CD14-positive monocyte (primary cell): Measurements from ENCODE around the gene AIRE. TPM values are rescaled to one million over a fixed set of nuclear protein-coding genes. Genes with fewer than 3 reads are reported as not detected.

Experiments
- DNase-seq, 3 donors: peaks; one replicate each; pipeline ENCODE4 v3.0.0-alpha.2; 2011 to 2022
- H2AFZ ChIP-seq: 2 replicates; pipeline ENCODE4 v1.6.0; 2012; ENCODE audit warnings: mild to moderate bottlenecking, low read depth, low read length, inconsistent platforms; ENCODE audit not compliant: insufficient read depth, poor library complexity, severe bottlenecking
- H3K27ac ChIP-seq, 2 donors: 1 replicate in 1 of 2; 2 replicates in 1 of 2; pipeline ENCODE4 v1.5.1; 2012 to 2013; ENCODE audit warnings: low read length in 2 of 2, control low read depth in 1 of 2, inconsistent platforms in 1 of 2, low read depth in 1 of 2, mild to moderate bottlenecking in 1 of 2
- H3K27me3 ChIP-seq, 2 donors: one replicate each; pipeline versions ENCODE4 v1.6.0 to v1.6.1; 2011 to 2013; ENCODE audit warnings: low read length in 2 of 2; ENCODE audit not compliant: control insufficient read depth in 2 of 2, insufficient read depth in 2 of 2
- H3K36me3 ChIP-seq, 2 donors: replicated peaks in 1 of 2; 1 replicate in 1 of 2; 2 replicates in 1 of 2; pipeline versions ENCODE4 v1.5.1 to v1.6.1; 2012 to 2013; ENCODE audit warnings: low read length in 2 of 2, control low read depth in 1 of 2, inconsistent platforms in 1 of 2, mild to moderate bottlenecking in 1 of 2; ENCODE audit not compliant: insufficient read depth in 2 of 2, control insufficient read depth in 1 of 2
- H3K4me1 ChIP-seq, 2 donors: 1 replicate in 1 of 2; 2 replicates in 1 of 2; pipeline versions ENCODE4 v1.5.1 to v1.6.1; 2012 to 2013; ENCODE audit warnings: low read length in 2 of 2, control low read depth in 1 of 2, inconsistent platforms in 1 of 2, mild to moderate bottlenecking in 1 of 2, moderate library complexity in 1 of 2; ENCODE audit not compliant: insufficient read depth in 2 of 2, control insufficient read depth in 1 of 2
- H3K4me2 ChIP-seq: replicated peaks from 2 replicates; pipeline ENCODE3; 2012; ENCODE audit warnings: low read length, moderate library complexity, mild to moderate bottlenecking; ENCODE audit not compliant: poor library complexity, severe bottlenecking; ENCODE audit errors: extremely low read depth
- H3K4me3 ChIP-seq, 3 experiments: fragments of 200-600 bp in 1 of 3; sonication (generic) in 1 of 3; replicated peaks in 1 of 3; 1 replicate in 2 of 3; 2 replicates in 1 of 3; pipeline ENCODE4 v1.5.1; 2011 to 2013; ENCODE audit warnings: low read length in 3 of 3, mild to moderate bottlenecking in 3 of 3, control low read depth in 2 of 3, low read depth in 2 of 3, inconsistent platforms in 1 of 3, moderate library complexity in 1 of 3
- H3K79me2 ChIP-seq: 2 replicates; pipeline ENCODE4 v1.6.0; 2012; ENCODE audit warnings: mild to moderate bottlenecking, control low read depth, inconsistent platforms, low read length, moderate library complexity; ENCODE audit not compliant: insufficient read depth
- H3K9ac ChIP-seq: 2 replicates; pipeline ENCODE4 v1.6.0; 2017; ENCODE audit warnings: low read length, mild to moderate bottlenecking; ENCODE audit not compliant: insufficient read depth, poor library complexity, severe bottlenecking
- H3K9me3 ChIP-seq, 2 donors: replicated peaks in 1 of 2; 1 replicate in 1 of 2; 2 replicates in 1 of 2; pipeline versions ENCODE4 v1.5.1 to v1.6.1; 2012 to 2013; ENCODE audit warnings: low read length in 2 of 2, control low read depth in 1 of 2; ENCODE audit not compliant: control insufficient read depth in 1 of 2, insufficient read depth in 1 of 2
- H4K20me1 ChIP-seq: 2 replicates; pipeline ENCODE4 v1.6.0; 2012; ENCODE audit warnings: mild to moderate bottlenecking, low read length, control low read depth, moderate library complexity; ENCODE audit not compliant: insufficient read depth
- H3K27ac Mint-ChIP-seq, 7 donors: one replicate each; pipeline ENCODE4 v1.8.0; 2020; ENCODE audit warnings: mild to moderate bottlenecking in 7 of 7, mixed read lengths in 7 of 7, moderate library complexity in 6 of 7, inconsistent platforms in 2 of 7
- H3K27me3 Mint-ChIP-seq, 3 donors: one replicate each; pipeline ENCODE4 v1.8.0; 2021 to 2022; ENCODE audit warnings: low read depth in 3 of 3, mild to moderate bottlenecking in 3 of 3, mixed read lengths in 3 of 3, moderate library complexity in 3 of 3, inconsistent platforms in 1 of 3
- H3K36me3 Mint-ChIP-seq, 2 donors: one replicate each; pipeline ENCODE4 v1.8.0; 2020; ENCODE audit warnings: mixed read lengths in 2 of 2, inconsistent platforms in 1 of 2, mild to moderate bottlenecking in 1 of 2
- H3K4me1 Mint-ChIP-seq: one replicate; pipeline ENCODE4 v1.8.0; 2020; ENCODE audit warnings: mild to moderate bottlenecking, mixed read lengths
- H3K4me3 Mint-ChIP-seq, 2 donors: one replicate each; pipeline ENCODE4 v1.8.0; 2020; ENCODE audit warnings: mild to moderate bottlenecking in 2 of 2, mixed read lengths in 2 of 2, moderate library complexity in 1 of 2
- H3K9me3 Mint-ChIP-seq, 7 donors: one replicate each; pipeline ENCODE4 v1.8.0; 2020 to 2022; ENCODE audit warnings: mixed read lengths in 7 of 7, mild to moderate bottlenecking in 6 of 7, moderate library complexity in 6 of 7, inconsistent platforms in 2 of 7
- CTCF ChIP-seq: fragments of 200-600 bp; IDR thresholded peaks from one replicate; pipeline ENCODE4 v1.8.0; 2022; ENCODE audit warnings: antibody characterized with exemption, mild to moderate bottlenecking
- WGBS: methylation state at CpG from one replicate; pipeline ENCODE4 v1.1.5; 2013; ENCODE audit warnings: missing lambda C conversion rate; ENCODE audit not compliant: insufficient coverage; 5-methylcytosine and 5-hydroxymethylcytosine counted together
- intact Hi-C, 2 donors: fragments of 100-400 bp; cut with micrococcal nuclease; formaldehyde crosslinking; loops; one replicate each; pipeline versions ENCODE4 v1.15.0 to v1.15.1; 2023
- polyA plus RNA-seq, 3 donors: library from polyadenylated mRNA; depleted of rRNA in 1 of 3; unstranded in 2 of 3; stranded (reverse) in 1 of 3; fragments of 300-500 nt in 2 of 3; fragments of >200 nt in 1 of 3; fragmentation: Illumina TruSeq in 2 of 3; gene quantifications; 1 replicate in 2 of 3; 2 replicates in 1 of 3; pipeline ENCODE4 v1.2.3, GENCODE V29; 2012 to 2021

Gene AIRE
- polyA plus RNA-seq, 3 donors: not detected

GRCh38 chr21:44283948-44284347 lies 1.7 kb upstream of the AIRE start:
- Histone ChIP-seq H3K27ac (no peak overlapping the region), H4K20me1 (no peaks in the 10 kb centered on the region), H3K4me1 (no peaks in the 10 kb centered on the region), H2AFZ (no peak overlapping the region), H3K9me3 (no peaks in the 10 kb centered on the region), H3K4me2 (no peak overlapping the region), H3K4me3 (no peak overlapping the region), H3K79me2 (no peaks in the 10 kb centered on the region), H3K27me3 (peaks cover 0 to 3% of the 10 kb centered on the region in 2 donors), H3K36me3 (no peaks in the 10 kb centered on the region), H3K9ac (no peak overlapping the region)
- Mint-ChIP-seq H3K27ac (no peak overlapping the region), H3K4me3 (no peak overlapping the region), H3K36me3 (no peaks in the 10 kb centered on the region), H3K9me3 (peaks cover 0 to 3% (median 0%) of the 10 kb centered on the region in 7 donors), H3K4me1 (peaks cover 12% of the 10 kb centered on the region), H3K27me3 (peaks cover 8 to 43% (median 10%) of the 10 kb centered on the region in 3 donors)
- WGBS: 7% methylated on average over 8 of the region's 11 CpGs
- TF ChIP-seq CTCF: no peak
- intact Hi-C loops: no loop called here
- DNase-seq: no peak

GRCh38 chr21:44286086-44286715 lies 525 bp downstream of the AIRE start:
- H3K9me3 Mint-ChIP-seq: peaks cover 0 to 6% (median 0%) of the 10 kb centered on the region in 7 donors
- H3K27ac ChIP-seq: no peak overlapping the region
- intact Hi-C loops: no loop called here
- no peak for TF ChIP-seq CTCF
- no peak overlapping the region for H3K4me3 Mint-ChIP-seq
- H3K27me3 ChIP-seq: peaks cover 0 to 3% of the 10 kb centered on the region in 2 donors
- H3K4me1 ChIP-seq: no peaks in the 10 kb centered on the region
- no peak for DNase-seq
- no peak overlapping the region for H3K4me3 ChIP-seq
- H3K9ac ChIP-seq: no peak overlapping the region
- peaks cover 12% of the 10 kb centered on the region for H3K4me1 Mint-ChIP-seq
- 85% methylated on average over 16 of the region's 21 CpGs for WGBS
- no peaks in the 10 kb centered on the region for H3K79me2 ChIP-seq
- H3K9me3 ChIP-seq: no peaks in the 10 kb centered on the region
- peaks cover 10 to 43% (median 11%) of the 10 kb centered on the region in 3 donors for H3K27me3 Mint-ChIP-seq
- H3K36me3 ChIP-seq: no peaks in the 10 kb centered on the region
- no peak overlapping the region for H2AFZ ChIP-seq
- no peak overlapping the region for H3K4me2 ChIP-seq
- no peaks in the 10 kb centered on the region for H4K20me1 ChIP-seq
- no peak overlapping the region for H3K27ac Mint-ChIP-seq
- no peaks in the 10 kb centered on the region for H3K36me3 Mint-ChIP-seq
